ENCODE results near the gene MYO5C. TPM values are rescaled to one million over a fixed set of nuclear protein-coding genes. Genes with fewer than 3 reads are reported as not detected.

MYO5C gene
- total and polyA plus RNA-seq, 2 of the 13 experiments (the other 11 are each of a cell fraction or from before 2014, with no cell fraction given), result 15.7 to 23.7 TPM

GRCh38 chr15:52334491-52335160 is 39.0 kb upstream of the MYO5C start:
- no peak overlapping the region for H3K27ac ChIP-seq (ENCODE audit: extremely low read length, insufficient read depth, low read length)
- no peaks in the 10 kb centered on the region for H4K20me1 ChIP-seq (ENCODE audit: insufficient read depth, low read length)
- H3K4me1 ChIP-seq (ENCODE audit: insufficient read depth, low read length), result peaks cover 17% of the 10 kb centered on the region
- H3K4me3 ChIP-seq (replicated peaks in 1 of 3; ENCODE audit: insufficient read depth in 1 of 3, low read depth in 2 of 3, low read length in 3 of 3), result no peak overlapping the region
- BruUV-seq (replicated peaks), result no TSS peak
- ATAC-seq (no peak), FAIRE-seq (no peak), DNase-seq (ENCODE audit: low spot score) (no peak)
- ChIA-PET POLR2A (interaction anchor here (0.7 kb wide), 1 partner anchor 404 kb away, joined by 3 read pairs; no protein-coding TSS in a partner anchor), CTCF (ENCODE audit: low intra/inter-chr PET ratio, low total read pairs) (no interaction called here)
- H3K36me3 ChIP-seq (replicated peaks in 1 of 2; ENCODE audit: control insufficient read depth in 1 of 2, insufficient read depth in 2 of 2, low read length in 2 of 2), result no peaks in the 10 kb centered on the region
- WGBS (ENCODE audit: low lambda C conversion rate), result 89% methylated on average over 3 of the region's 3 CpGs
- H3K27me3 ChIP-seq (ENCODE audit: control insufficient read depth in 1 of 2, insufficient read depth in 2 of 2, low read length in 2 of 2), result no peaks in the 10 kb centered on the region; a peak in 1 of 5 replicates
- in situ Hi-C loops (cut with HindIII; ENCODE audit: extremely low pct_ligation_motif_present, low pct_unique_long_range_greater_than_20kb) (loop anchor here (5.0 kb wide), 1 partner anchor 72 kb away; no protein-coding TSS in a partner anchor), intact Hi-C loops (cut with micrococcal nuclease; ENCODE audit: unreplicated experiment) (no loop called here)
- no peaks in the 10 kb centered on the region for H3K79me2 ChIP-seq (ENCODE audit: insufficient read depth, low read length)
- no peak overlapping the region for H3K9ac ChIP-seq (ENCODE audit: insufficient read depth, low read depth, low read length)
- H3K4me2 ChIP-seq (ENCODE audit: low read depth, low read length), result no peak overlapping the region
- H3K9me3 ChIP-seq (ENCODE audit: low read length), result no peaks in the 10 kb centered on the region
- H2AFZ ChIP-seq (ENCODE audit: low read length), result no peak overlapping the region
- no peak for TF ChIP-seq NONO (IDR thresholded peaks at IDR 0.05)
- TF ChIP-seq NONO (CRISPR knock-in tag; conservative IDR thresholded peaks at IDR 0.05), result no peak
- TF ChIP-seq RAD51 (IDR thresholded peaks at IDR 0.05; ENCODE audit: borderline replicate concordance), result no peak
- TF ChIP-seq E2F2 (CRISPR knock-in tag; IDR thresholded peaks at IDR 0.05; ENCODE audit: borderline replicate concordance), result no peak
- no peak for TF ChIP-seq ZNF597 (CRISPR knock-in tag; IDR thresholded peaks at IDR 0.05)
- no peak for TF ChIP-seq TRAFD1 (CRISPR knock-in tag; IDR thresholded peaks at IDR 0.05; ENCODE audit: borderline replicate concordance)
- TF ChIP-seq ZUFSP (CRISPR knock-in tag; IDR thresholded peaks at IDR 0.05; ENCODE audit: borderline replicate concordance), result no peak
- no peak for TF ChIP-seq SALL2 (CRISPR knock-in tag; IDR thresholded peaks at IDR 0.05)
- no peak for TF ChIP-seq ZNF704 (CRISPR knock-in tag; IDR thresholded peaks at IDR 0.05; ENCODE audit: borderline replicate concordance)
- no peak for TF ChIP-seq FOXA3 (CRISPR knock-in tag; IDR thresholded peaks at IDR 0.05)
- TF ChIP-seq ZNF501 (CRISPR knock-in tag; IDR thresholded peaks at IDR 0.05), result no peak
- TF ChIP-seq TOE1 (CRISPR knock-in tag; IDR thresholded peaks at IDR 0.05), result no peak
